ENCODE data around the gene SLC50A1. TPM values are rescaled to one million over a fixed set of nuclear protein-coding genes. Genes with fewer than 3 reads are reported as not detected.

Gene SLC50A1
- total and polyA plus RNA-seq, 4 donors = 12.7 to 23.3 (median 18.2) TPM

- no peak for TF ChIP-seq ZBTB33 (IDR thresholded peaks at IDR 0.05)
- TF ChIP-seq JUND (IDR thresholded peaks at IDR 0.05) = no peak
- TF ChIP-seq MAX (IDR thresholded peaks at IDR 0.05) = no peak
- TF ChIP-seq EGR1 (IDR thresholded peaks at IDR 0.05; ENCODE audit: low read depth in 2 of 2) = peak in 1 of 2 donors; percentile 25
- no peak for TF ChIP-seq RXRA (IDR thresholded peaks at IDR 0.05)
- no peak for TF ChIP-seq HNF4A (conservative IDR thresholded peaks at IDR 0.05)
These were observed 4.4 kb downstream of the SLC50A1 start, which contains the start of gene DPM3 (continued) for GRCh38 chr1:155139895-155140629.

DNA sequence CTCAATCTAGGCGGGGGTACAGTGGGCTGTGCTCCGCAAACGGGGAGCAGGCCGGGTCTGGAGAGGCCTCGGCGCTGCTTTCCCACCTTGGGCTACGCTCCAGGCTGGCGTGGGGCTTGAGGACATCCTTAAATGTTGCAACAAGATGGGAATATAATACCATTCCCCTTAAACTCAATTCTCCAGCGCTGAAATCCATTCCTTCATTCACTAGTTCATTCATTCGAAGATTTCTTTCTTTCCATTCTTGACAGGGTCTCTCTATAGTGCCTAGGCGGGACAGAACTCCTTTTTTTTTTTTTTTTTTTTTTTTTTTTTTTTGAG is 4.9 kb downstream of the SLC50A1 start:
- H3K9ac ChIP-seq (ENCODE audit: low read depth in 1 of 2, low read length in 2 of 2) = no peak overlapping the region
- no peaks in the 10 kb centered on the region for H3K27me3 ChIP-seq (ENCODE audit: control insufficient read depth in 4 of 4, insufficient read depth in 4 of 4, low read length in 3 of 4)
- TF ChIP-seq GABPA (IDR thresholded peaks at IDR 0.05 in 1 of 2, conservative IDR thresholded peaks at IDR 0.05 in 1 of 2) = peak in 1 of 2 donors; percentile 10
- TF ChIP-seq, protein P1, sequence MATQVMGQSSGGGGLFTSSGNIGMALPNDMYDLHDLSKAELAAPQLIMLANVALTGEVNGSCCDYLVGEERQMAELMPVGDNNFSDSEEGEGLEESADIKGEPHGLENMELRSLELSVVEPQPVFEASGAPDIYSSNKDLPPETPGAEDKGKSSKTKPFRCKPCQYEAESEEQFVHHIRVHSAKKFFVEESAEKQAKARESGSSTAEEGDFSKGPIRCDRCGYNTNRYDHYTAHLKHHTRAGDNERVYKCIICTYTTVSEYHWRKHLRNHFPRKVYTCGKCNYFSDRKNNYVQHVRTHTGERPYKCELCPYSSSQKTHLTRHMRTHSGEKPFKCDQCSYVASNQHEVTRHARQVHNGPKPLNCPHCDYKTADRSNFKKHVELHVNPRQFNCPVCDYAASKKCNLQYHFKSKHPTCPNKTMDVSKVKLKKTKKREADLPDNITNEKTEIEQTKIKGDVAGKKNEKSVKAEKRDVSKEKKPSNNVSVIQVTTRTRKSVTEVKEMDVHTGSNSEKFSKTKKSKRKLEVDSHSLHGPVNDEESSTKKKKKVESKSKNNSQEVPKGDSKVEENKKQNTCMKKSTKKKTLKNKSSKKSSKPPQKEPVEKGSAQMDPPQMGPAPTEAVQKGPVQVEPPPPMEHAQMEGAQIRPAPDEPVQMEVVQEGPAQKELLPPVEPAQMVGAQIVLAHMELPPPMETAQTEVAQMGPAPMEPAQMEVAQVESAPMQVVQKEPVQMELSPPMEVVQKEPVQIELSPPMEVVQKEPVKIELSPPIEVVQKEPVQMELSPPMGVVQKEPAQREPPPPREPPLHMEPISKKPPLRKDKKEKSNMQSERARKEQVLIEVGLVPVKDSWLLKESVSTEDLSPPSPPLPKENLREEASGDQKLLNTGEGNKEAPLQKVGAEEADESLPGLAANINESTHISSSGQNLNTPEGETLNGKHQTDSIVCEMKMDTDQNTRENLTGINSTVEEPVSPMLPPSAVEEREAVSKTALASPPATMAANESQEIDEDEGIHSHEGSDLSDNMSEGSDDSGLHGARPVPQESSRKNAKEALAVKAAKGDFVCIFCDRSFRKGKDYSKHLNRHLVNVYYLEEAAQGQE (IDR thresholded peaks at IDR 0.05) = no peak
- TF ChIP-seq NR2F2 (IDR thresholded peaks at IDR 0.05) = no peak
- TF ChIP-seq HNF4G (IDR thresholded peaks at IDR 0.05) = no peak
- 5% methylated on average over 11 of the region's 11 CpGs for WGBS
- no peaks in the 10 kb centered on the region for H3K9me3 ChIP-seq (ENCODE audit: control insufficient read depth in 4 of 4, low read length in 3 of 4)
- no peaks in the 10 kb centered on the region for H3K36me3 ChIP-seq (ENCODE audit: control insufficient read depth in 4 of 4, insufficient read depth in 3 of 4, low read depth in 1 of 4, low read length in 3 of 4)
- H3K27ac ChIP-seq (ENCODE audit: low read depth in 1 of 2, low read length in 2 of 2) = peak overlapping the region in 1 of 2 donors; percentile 80
- peaks cover 0 to 23% (median 14%) of the 10 kb centered on the region in 4 donors for H3K4me1 ChIP-seq (ENCODE audit: control insufficient read depth in 4 of 4, insufficient read depth in 4 of 4, low read length in 3 of 4)
- H3K4me3 ChIP-seq (ENCODE audit: low read depth in 1 of 3, low read length in 3 of 3) = peak overlapping the region; percentile 73 to 87 (median 83)
- DNase-seq (ENCODE audit: low spot score) = no peak

- no peaks in the 10 kb centered on the region for H3K36me3 ChIP-seq (ENCODE audit: control insufficient read depth in 4 of 4, insufficient read depth in 3 of 4, low read depth in 1 of 4, low read length in 3 of 4)
- H3K27me3 ChIP-seq (ENCODE audit: control insufficient read depth in 4 of 4, insufficient read depth in 4 of 4, low read length in 3 of 4) = no peaks in the 10 kb centered on the region
- TF ChIP-seq SP1 (IDR thresholded peaks at IDR 0.05) = no peak
- TF ChIP-seq, protein P2, sequence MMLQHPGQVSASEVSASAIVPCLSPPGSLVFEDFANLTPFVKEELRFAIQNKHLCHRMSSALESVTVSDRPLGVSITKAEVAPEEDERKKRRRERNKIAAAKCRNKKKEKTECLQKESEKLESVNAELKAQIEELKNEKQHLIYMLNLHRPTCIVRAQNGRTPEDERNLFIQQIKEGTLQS (IDR thresholded peaks at IDR 0.05) = no peak
- TF ChIP-seq RXRA (IDR thresholded peaks at IDR 0.05) = no peak
- no peak for TF ChIP-seq HNF4A (conservative IDR thresholded peaks at IDR 0.05)
- no peak for TF ChIP-seq EGR1 (IDR thresholded peaks at IDR 0.05; ENCODE audit: low read depth in 2 of 2)
- peaks cover 0 to 21% (median 13%) of the 10 kb centered on the region in 4 donors for H3K4me1 ChIP-seq (ENCODE audit: control insufficient read depth in 4 of 4, insufficient read depth in 4 of 4, low read length in 3 of 4)
- H3K9me3 ChIP-seq (ENCODE audit: control insufficient read depth in 4 of 4, low read length in 3 of 4) = no peaks in the 10 kb centered on the region
- H3K4me3 ChIP-seq (ENCODE audit: low read depth in 1 of 3, low read length in 3 of 3) = no peak overlapping the region
- 86% methylated on average over 7 of the region's 7 CpGs for WGBS
- no peak overlapping the region for H3K9ac ChIP-seq (ENCODE audit: low read depth in 1 of 2, low read length in 2 of 2)
- DNase-seq (ENCODE audit: low spot score) = no peak
- H3K27ac ChIP-seq (ENCODE audit: low read depth in 1 of 2, low read length in 2 of 2) = no peak overlapping the region
These were observed 6.1 kb downstream of the SLC50A1 start for GRCh38 chr1:155141749-155142148.

Measured in liver (tissue), 9 donors.